Neutrophil (primary cell): ENCODE data around the gene WDFY3.
A peak's percentile ranks its signal among the peaks of the same experiment; 100 is the strongest.

Source experiments
- H3K27ac ChIP-seq: fragments of 200-600 bp; sonication (generic); 2 replicates; pipeline ENCODE4 v1.5.1; 2016; ENCODE audit warnings: mild to moderate bottlenecking, moderate library complexity
- H3K27me3 ChIP-seq: fragments of 200-600 bp; sonication (generic); 2 replicates; pipeline ENCODE4 v1.6.0; 2016; ENCODE audit warnings: mild to moderate bottlenecking
- H3K36me3 ChIP-seq: fragments of 200-600 bp; sonication (generic); 2 replicates; pipeline ENCODE4 v1.5.1; 2017
- H3K4me1 ChIP-seq, 2 experiments: fragments of 200-600 bp in 1 of 2; sonication (generic) in 1 of 2; 1 replicate in 1 of 2; 2 replicates in 1 of 2; pipeline versions ENCODE4 v1.5.1 to v1.6.1; 2013 to 2016; ENCODE audit warnings: low read depth in 1 of 2, low read length in 1 of 2, mild to moderate bottlenecking in 1 of 2, moderate library complexity in 1 of 2; ENCODE audit not compliant: control insufficient read depth in 1 of 2, insufficient read depth in 1 of 2
- H3K4me3 ChIP-seq, 2 experiments: fragments of 200-600 bp in 1 of 2; sonication (generic) in 1 of 2; 1 replicate in 1 of 2; 2 replicates in 1 of 2; pipeline ENCODE4 v1.5.1; 2013 to 2016; ENCODE audit warnings: low read depth in 1 of 2, low read length in 1 of 2, mild to moderate bottlenecking in 1 of 2, moderate library complexity in 1 of 2
- H3K9me3 ChIP-seq: fragments of 200-600 bp; sonication (generic); 2 replicates; pipeline ENCODE4 v1.5.1; 2016
- CTCF ChIP-seq: fragments of 200-600 bp; sonication (generic); IDR thresholded peaks from 2 replicates; pipeline ENCODE4 v1.5.1; 2016; ENCODE audit warnings: antibody characterized with exemption

Gene WDFY3

DNA sequence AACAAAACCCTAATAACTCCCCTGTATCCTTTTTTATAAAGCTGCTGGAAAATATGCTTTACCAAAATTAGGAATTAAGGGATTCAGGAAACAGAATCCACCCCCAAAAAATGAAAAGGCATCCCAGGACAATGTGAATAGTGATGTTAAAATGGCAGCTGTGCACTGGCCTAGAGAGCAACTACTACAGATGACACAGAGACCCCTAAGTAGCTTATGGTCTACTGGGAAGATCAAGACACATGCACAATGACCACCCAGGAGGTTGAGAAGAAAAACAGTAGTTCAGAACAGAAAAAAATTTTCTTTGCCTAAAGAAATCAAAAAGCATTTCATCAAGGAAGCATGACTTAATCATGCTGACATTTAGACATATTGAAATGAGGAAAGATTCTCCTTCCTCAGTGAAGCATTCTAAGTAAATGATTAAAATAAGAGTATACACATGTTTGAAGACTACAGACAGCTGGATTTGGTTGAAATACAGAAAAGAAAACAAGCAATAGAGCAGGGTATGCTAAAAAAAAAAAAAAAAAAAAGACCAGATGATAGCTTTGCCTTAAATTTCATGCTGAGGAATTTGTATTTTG, 117.3 kb downstream of the WDFY3 start:
- H3K9me3 ChIP-seq, result no peaks in the 10 kb centered on the region
- H3K36me3 ChIP-seq, result peaks cover 37% of the 10 kb centered on the region
- H3K4me1 ChIP-seq, result peaks cover 12 to 16% of the 10 kb centered on the region in 2 experiments
- TF ChIP-seq CTCF, result no peak
- no peaks in the 10 kb centered on the region for H3K27me3 ChIP-seq
- peak overlapping the region; percentile 57 for H3K27ac ChIP-seq
- no peak overlapping the region for H3K4me3 ChIP-seq

DNA sequence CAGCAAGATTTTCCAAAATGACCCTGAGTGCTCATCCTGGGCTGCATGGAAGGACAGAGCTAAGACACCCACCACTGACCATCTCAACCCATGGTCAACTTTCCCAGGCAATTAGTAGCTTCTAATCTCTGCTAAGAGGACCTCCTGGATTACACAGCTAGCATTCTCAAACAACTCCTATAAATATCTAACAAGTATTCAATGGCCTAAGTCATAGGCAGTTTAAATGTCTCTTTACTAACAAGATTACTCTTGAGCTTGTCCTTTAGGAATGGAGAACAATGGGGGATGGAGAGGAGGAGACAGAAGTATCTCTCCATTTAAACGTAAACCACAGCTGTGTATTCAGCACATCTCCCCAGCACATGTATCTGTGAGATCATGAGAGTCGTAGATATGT, 118.1 kb downstream of the WDFY3 start:
- TF ChIP-seq CTCF, result no peak
- Histone ChIP-seq H3K36me3 (peaks cover 41% of the 10 kb centered on the region), H3K27ac (peak overlapping the region; percentile 57), H3K4me3 (no peak overlapping the region), H3K27me3 (no peaks in the 10 kb centered on the region), H3K9me3 (no peaks in the 10 kb centered on the region), H3K4me1 (peaks cover 12 to 16% of the 10 kb centered on the region in 2 experiments)

DNA sequence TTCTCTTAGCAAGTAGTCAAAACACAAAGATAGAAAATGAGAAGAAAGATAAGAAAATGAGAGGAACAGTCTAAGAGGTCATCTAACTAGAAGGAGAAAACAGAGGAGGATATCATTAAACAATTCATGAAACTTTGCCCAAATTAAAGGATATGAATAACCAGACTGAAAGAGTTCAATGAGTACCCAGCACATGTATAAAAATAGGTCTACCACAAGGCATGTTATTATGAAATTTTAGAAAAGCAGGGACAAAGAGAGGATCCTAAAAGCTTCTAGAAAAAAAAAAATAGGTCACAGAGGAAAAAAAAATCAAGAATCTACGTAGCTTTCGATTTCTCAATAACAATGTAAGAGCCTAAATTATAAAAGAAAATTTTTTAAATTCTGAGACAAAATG, 118.5 kb downstream of the WDFY3 start:
- H3K27ac ChIP-seq, result no peak overlapping the region
- no peak overlapping the region for H3K4me3 ChIP-seq
- H3K27me3 ChIP-seq, result no peaks in the 10 kb centered on the region
- H3K4me1 ChIP-seq, result peaks cover 12 to 16% of the 10 kb centered on the region in 2 experiments
- no peak for TF ChIP-seq CTCF
- peaks cover 45% of the 10 kb centered on the region for H3K36me3 ChIP-seq
- no peaks in the 10 kb centered on the region for H3K9me3 ChIP-seq

DNA sequence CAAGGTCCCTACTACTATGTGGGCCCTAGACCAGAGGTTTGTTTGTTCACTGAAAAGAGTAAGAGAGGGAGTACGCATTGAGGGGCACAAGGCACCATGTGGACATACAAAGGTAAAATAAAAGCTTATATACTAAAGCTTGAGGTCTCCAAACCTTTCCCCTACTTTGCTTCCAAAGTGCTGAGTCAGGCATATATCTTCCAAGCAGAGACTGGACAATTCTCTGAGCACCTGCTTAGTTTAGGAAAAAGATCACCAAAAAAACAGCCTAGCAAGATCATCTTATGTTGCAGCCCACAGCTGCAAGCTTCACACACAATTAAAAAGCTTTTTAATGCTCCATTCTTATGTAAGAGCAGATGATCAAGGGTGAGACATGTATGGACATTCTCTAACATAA, 119.5 kb downstream of the WDFY3 start:
- H3K27me3 ChIP-seq, result no peaks in the 10 kb centered on the region
- H3K36me3 ChIP-seq, result peaks cover 45% of the 10 kb centered on the region
- peaks cover 12 to 16% of the 10 kb centered on the region in 2 experiments for H3K4me1 ChIP-seq
- H3K4me3 ChIP-seq, result no peak overlapping the region
- TF ChIP-seq CTCF, result no peak
- no peaks in the 10 kb centered on the region for H3K9me3 ChIP-seq
- H3K27ac ChIP-seq, result no peak overlapping the region

GRCh38 chr4:84841435-84841834, 125.1 kb downstream of the WDFY3 start:
- H3K4me3 ChIP-seq, result no peak overlapping the region
- H3K36me3 ChIP-seq, result peaks cover 44% of the 10 kb centered on the region
- no peaks in the 10 kb centered on the region for H3K9me3 ChIP-seq
- no peak for TF ChIP-seq CTCF
- no peaks in the 10 kb centered on the region for H3K27me3 ChIP-seq
- peaks cover 11 to 18% of the 10 kb centered on the region in 2 experiments for H3K4me1 ChIP-seq
- H3K27ac ChIP-seq, result no peak overlapping the region
